H9 (cell line): ENCODE measurements around the gene CASQ1. TPM values are rescaled to one million over a fixed set of nuclear protein-coding genes. Genes with fewer than 3 reads are reported as not detected.
A peak's percentile ranks its signal among the peaks of the same experiment; 100 is the strongest.

ENCODE experiments used
- DNase-seq: peaks from one replicate; pipeline ENCODE4 v3.0.0-alpha.2; 2017
- H2AFZ ChIP-seq: one replicate; pipeline ENCODE4 v1.6.1; 2013; ENCODE audit warnings: mild to moderate bottlenecking, low read length, control low read depth, moderate library complexity
- H2AK5ac ChIP-seq: 2 replicates; pipeline ENCODE4 v1.6.1; 2013; ENCODE audit warnings: low read length, control low read depth, mixed read lengths; ENCODE audit not compliant: insufficient read length
- H2BK120ac ChIP-seq: one replicate; pipeline ENCODE4 v1.6.1; 2013; ENCODE audit warnings: low read depth, mild to moderate bottlenecking, low read length, control low read depth, inconsistent platforms; ENCODE audit not compliant: poor library complexity, severe bottlenecking
- H2BK12ac ChIP-seq: 2 replicates; pipeline ENCODE4 v1.6.1; 2013; ENCODE audit warnings: low read length, control low read depth, mixed read lengths, low read depth; ENCODE audit not compliant: insufficient read length
- H2BK15ac ChIP-seq: 2 replicates; pipeline ENCODE4 v1.6.1; 2013; ENCODE audit warnings: low read depth, low read length, control low read depth
- H2BK20ac ChIP-seq: one replicate; pipeline ENCODE4 v1.6.1; 2013; ENCODE audit warnings: low read depth, mild to moderate bottlenecking, low read length, control low read depth, inconsistent platforms; ENCODE audit not compliant: poor library complexity, severe bottlenecking
- H2BK5ac ChIP-seq: 2 replicates; pipeline ENCODE4 v1.6.1; 2013; ENCODE audit warnings: low read length, control low read depth, mixed read lengths; ENCODE audit not compliant: insufficient read length
- H3K14ac ChIP-seq: 2 replicates; pipeline ENCODE4 v1.6.1; 2013; ENCODE audit warnings: low read length, control low read depth; ENCODE audit not compliant: insufficient read depth
- H3K18ac ChIP-seq: 2 replicates; pipeline ENCODE4 v1.6.1; 2013; ENCODE audit warnings: low read depth, mild to moderate bottlenecking, mixed read lengths, low read length, control low read depth; ENCODE audit not compliant: insufficient read length
- H3K23ac ChIP-seq: 2 replicates; pipeline ENCODE4 v1.6.1; 2013; ENCODE audit warnings: low read length, control low read depth, mixed read lengths, low read depth; ENCODE audit not compliant: insufficient read length
- H3K23me2 ChIP-seq: 2 replicates; pipeline ENCODE4 v1.6.1; 2013; ENCODE audit warnings: low read depth, mild to moderate bottlenecking, mixed read lengths, low read length, control low read depth; ENCODE audit not compliant: insufficient read length, poor library complexity, severe bottlenecking
- H3K27ac ChIP-seq: 2 replicates; pipeline ENCODE4 v1.5.1; 2013; ENCODE audit warnings: low read length, control low read depth, mixed read lengths, low read depth; ENCODE audit not compliant: insufficient read length
- H3K27me3 ChIP-seq: 2 replicates; pipeline ENCODE4 v1.6.1; 2013; ENCODE audit warnings: low read length, control low read depth, inconsistent platforms; ENCODE audit not compliant: insufficient read depth
- H3K4ac ChIP-seq: 2 replicates; pipeline ENCODE4 v1.6.1; 2013; ENCODE audit warnings: low read depth, mild to moderate bottlenecking, control low read depth, inconsistent platforms, low read length, moderate library complexity
- H3K4me1 ChIP-seq: 2 replicates; pipeline ENCODE4 v1.6.1; 2013; ENCODE audit warnings: low read length, control low read depth, inconsistent platforms; ENCODE audit not compliant: insufficient read depth
- H3K4me2 ChIP-seq: 2 replicates; pipeline ENCODE4 v1.6.1; 2013; ENCODE audit warnings: low read length, control low read depth, mixed read lengths; ENCODE audit not compliant: insufficient read length, insufficient read depth
- H3K56ac ChIP-seq: 2 replicates; pipeline ENCODE4 v1.6.1; 2013; ENCODE audit warnings: low read depth, mild to moderate bottlenecking, mixed read lengths, low read length, control low read depth; ENCODE audit not compliant: insufficient read length
- H3K79me1 ChIP-seq: 2 replicates; pipeline ENCODE4 v1.6.1; 2013; ENCODE audit warnings: low read depth, mild to moderate bottlenecking, moderate library complexity, low read length, control low read depth, inconsistent platforms; ENCODE audit not compliant: insufficient read depth, poor library complexity, severe bottlenecking
- H3K79me2 ChIP-seq: 2 replicates; pipeline ENCODE4 v1.6.1; 2013; ENCODE audit warnings: low read length, control low read depth, inconsistent platforms; ENCODE audit not compliant: insufficient read depth
- H3K9ac ChIP-seq: 2 replicates; pipeline ENCODE4 v1.6.1; 2013; ENCODE audit warnings: low read length, control low read depth, mixed read lengths; ENCODE audit not compliant: insufficient read length; ENCODE audit errors: extremely low read depth
- H3K9me3 ChIP-seq: one replicate; pipeline ENCODE4 v1.6.1; 2013; ENCODE audit warnings: low read depth, low read length, inconsistent platforms; ENCODE audit not compliant: control insufficient read depth
- H3T11ph ChIP-seq: one replicate; pipeline ENCODE4 v1.6.1; 2013; ENCODE audit warnings: mild to moderate bottlenecking, low read length, control low read depth, inconsistent platforms
- H4K20me1 ChIP-seq: one replicate; pipeline ENCODE4 v1.6.1; 2013; ENCODE audit not compliant: control insufficient read depth, insufficient read length, insufficient read depth
- H4K5ac ChIP-seq: 2 replicates; pipeline ENCODE4 v1.6.1; 2013; ENCODE audit warnings: low read depth, mild to moderate bottlenecking, mixed read lengths, low read length, control low read depth; ENCODE audit not compliant: insufficient read length
- H4K8ac ChIP-seq: replicated peaks from 2 replicates; pipeline ENCODE4 v1.6.1; 2013; ENCODE audit warnings: low read length, control low read depth, mixed read lengths, low read depth; ENCODE audit not compliant: insufficient read length
- H4K91ac ChIP-seq: 2 replicates; pipeline ENCODE4 v1.6.1; 2013; ENCODE audit warnings: low read depth, mild to moderate bottlenecking, moderate library complexity, mixed read lengths, low read length, control low read depth; ENCODE audit not compliant: insufficient read length
- H3K27ac Mint-ChIP-seq, 3 experiments: 2 replicates in 2 of 3; 3 replicates in 1 of 3; pipeline ENCODE4 v1.8.0; 2020 to 2021; ENCODE audit warnings: mixed read lengths in 3 of 3, mild to moderate bottlenecking in 1 of 3, moderate library complexity in 1 of 3
- H3K27me3 Mint-ChIP-seq: 2 replicates; pipeline ENCODE4 v1.8.0; 2021; ENCODE audit warnings: low read depth, mild to moderate bottlenecking, moderate library complexity, mixed read lengths
- H3K36me3 Mint-ChIP-seq, 3 experiments: 2 replicates in 2 of 3; 3 replicates in 1 of 3; pipeline ENCODE4 v1.8.0; 2020 to 2021; ENCODE audit warnings: low read depth in 3 of 3, mixed read lengths in 3 of 3; ENCODE audit not compliant: insufficient read depth in 1 of 3
- H3K4me1 Mint-ChIP-seq, 2 experiments: 2 replicates each; pipeline ENCODE4 v1.8.0; 2020; ENCODE audit warnings: mixed read lengths in 2 of 2
- H3K4me3 Mint-ChIP-seq, 2 experiments: 2 replicates in 1 of 2; 3 replicates in 1 of 2; pipeline ENCODE4 v1.8.0; 2020 to 2021; ENCODE audit warnings: mild to moderate bottlenecking in 2 of 2, mixed read lengths in 2 of 2, moderate library complexity in 1 of 2
- H3K9me3 Mint-ChIP-seq, 2 experiments: 2 replicates in 1 of 2; 3 replicates in 1 of 2; pipeline ENCODE4 v1.8.0; 2020; ENCODE audit warnings: mild to moderate bottlenecking in 2 of 2, mixed read lengths in 2 of 2, moderate library complexity in 1 of 2
- CTCF ChIP-seq: fragments of 200-600 bp; sonication (generic); conservative IDR thresholded peaks from 3 replicates; pipeline ENCODE4 v1.8.0; 2021; ENCODE audit warnings: antibody characterized with exemption, mild to moderate bottlenecking
- WGBS: extraction: QIAGEN DNeasy Blood & Tissue Kit; methylation state at CpG from one replicate; pipeline ENCODE4 v1.1.7; 2013; ENCODE audit warnings: missing lambda C conversion rate, low lambda C conversion rate, mixed read lengths; ENCODE audit not compliant: insufficient read length; ENCODE audit errors: extremely low coverage; 5-methylcytosine and 5-hydroxymethylcytosine counted together
- total RNA-seq: library from RNA; stranded (reverse); gene quantifications from 2 replicates; pipeline ENCODE4 v1.2.1, GENCODE V29; 2021

The CASQ1 gene
- total RNA-seq, 1 experiment from 2014 or later = 0.55 TPM

DNA sequence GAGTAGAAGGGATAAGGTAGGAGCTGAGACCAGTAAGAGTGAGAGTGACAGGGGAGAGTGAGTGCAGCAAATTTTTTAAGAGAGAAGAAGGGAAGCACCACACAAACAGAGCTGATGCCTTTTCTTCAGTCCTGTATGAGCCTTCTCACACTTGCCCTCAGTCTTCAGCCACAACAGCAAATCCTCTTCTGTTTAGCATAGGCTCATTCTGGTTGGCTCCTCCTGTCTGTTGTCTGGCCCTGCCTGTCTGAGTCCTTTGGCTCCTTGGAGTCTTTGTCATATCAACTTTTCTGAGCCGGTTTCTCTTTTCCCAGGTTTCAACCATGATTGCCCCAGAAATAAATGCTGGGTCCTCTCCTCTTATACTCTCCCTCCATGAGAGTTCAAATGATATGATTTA lies 12.7 kb upstream of the CASQ1 start:
- Histone ChIP-seq H2BK15ac (no peak overlapping the region), H3K23me2 (no peaks in the 10 kb centered on the region), H3K14ac (no peak overlapping the region), H3K4me2 (no peak overlapping the region), H4K91ac (no peak overlapping the region), H4K8ac (no peak overlapping the region), H3K9ac (no peak overlapping the region), H3K79me2 (no peaks in the 10 kb centered on the region), H3K23ac (no peak overlapping the region), H3K4me1 (peaks cover 2% of the 10 kb centered on the region), H4K20me1 (no peaks in the 10 kb centered on the region), H2BK5ac (no peak overlapping the region), H2BK12ac (no peak overlapping the region), H2AFZ (no peak overlapping the region), H3K56ac (no peak overlapping the region), H3K27ac (no peak overlapping the region), H3K4ac (no peak overlapping the region), H2BK20ac (no peak overlapping the region), H3K9me3 (no peaks in the 10 kb centered on the region), H3K27me3 (no peaks in the 10 kb centered on the region), H3T11ph (no peak overlapping the region), H3K79me1 (no peaks in the 10 kb centered on the region), H3K18ac (no peak overlapping the region), H2BK120ac (no peak overlapping the region), H2AK5ac (no peak overlapping the region), H4K5ac (no peak overlapping the region)
- Mint-ChIP-seq H3K27ac (peak overlapping the region; percentile 9 to 50 (median 15); a peak in 4 of 7 replicates), H3K27me3 (peaks cover 32% of the 10 kb centered on the region), H3K4me1 (peaks cover 14 to 19% of the 10 kb centered on the region in 2 experiments), H3K9me3 (no peaks in the 10 kb centered on the region), H3K4me3 (no peak overlapping the region), H3K36me3 (peaks cover 0 to 3% (median 0%) of the 10 kb centered on the region in 3 experiments; a peak in 2 of 7 replicates)
- no peak for DNase-seq
- TF ChIP-seq CTCF = no peak
- no CpG with 5 or more reads among the region's 1 CpG for WGBS
